ENCODE results near the gene COP1. TPM values are rescaled to one million over a fixed set of nuclear protein-coding genes. Genes with fewer than 3 reads are reported as not detected.

The COP1 gene
- total RNA-seq, 1 donor from 2014 or later = 46.3 TPM

DNA sequence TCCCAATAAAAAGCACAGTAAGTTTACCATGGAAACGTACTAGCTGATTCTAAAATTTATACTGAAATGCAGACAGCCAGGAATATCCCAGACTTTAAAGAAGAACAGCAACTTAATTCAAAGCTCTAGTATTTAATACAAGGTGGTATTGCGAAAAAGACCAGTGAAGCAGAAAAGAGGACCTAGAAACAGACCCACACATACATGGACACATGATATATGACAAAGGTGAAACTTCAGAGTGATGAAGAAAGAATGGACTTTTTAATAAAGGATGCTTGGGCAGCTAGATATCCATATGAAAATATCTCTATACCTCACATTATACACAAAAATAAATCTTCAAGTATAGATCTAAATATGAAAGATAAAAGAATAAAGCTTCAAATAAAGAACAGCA is 62.6 kb downstream of the COP1 start:
- intact Hi-C loops (cut with DNase I) = no loop called here
- ATAC-seq (no peak), DNase-seq (no peak)
- no peak overlapping the region for H3K27ac ChIP-seq
- TF ChIP-seq, protein P1, sequence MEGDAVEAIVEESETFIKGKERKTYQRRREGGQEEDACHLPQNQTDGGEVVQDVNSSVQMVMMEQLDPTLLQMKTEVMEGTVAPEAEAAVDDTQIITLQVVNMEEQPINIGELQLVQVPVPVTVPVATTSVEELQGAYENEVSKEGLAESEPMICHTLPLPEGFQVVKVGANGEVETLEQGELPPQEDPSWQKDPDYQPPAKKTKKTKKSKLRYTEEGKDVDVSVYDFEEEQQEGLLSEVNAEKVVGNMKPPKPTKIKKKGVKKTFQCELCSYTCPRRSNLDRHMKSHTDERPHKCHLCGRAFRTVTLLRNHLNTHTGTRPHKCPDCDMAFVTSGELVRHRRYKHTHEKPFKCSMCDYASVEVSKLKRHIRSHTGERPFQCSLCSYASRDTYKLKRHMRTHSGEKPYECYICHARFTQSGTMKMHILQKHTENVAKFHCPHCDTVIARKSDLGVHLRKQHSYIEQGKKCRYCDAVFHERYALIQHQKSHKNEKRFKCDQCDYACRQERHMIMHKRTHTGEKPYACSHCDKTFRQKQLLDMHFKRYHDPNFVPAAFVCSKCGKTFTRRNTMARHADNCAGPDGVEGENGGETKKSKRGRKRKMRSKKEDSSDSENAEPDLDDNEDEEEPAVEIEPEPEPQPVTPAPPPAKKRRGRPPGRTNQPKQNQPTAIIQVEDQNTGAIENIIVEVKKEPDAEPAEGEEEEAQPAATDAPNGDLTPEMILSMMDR (IDR thresholded peaks at IDR 0.05) = no peak
- no peaks in the 10 kb centered on the region for H3K27me3 ChIP-seq (ENCODE audit: low read depth)
- no peak overlapping the region for H3K4me3 ChIP-seq
- no peaks in the 10 kb centered on the region for H3K9me3 ChIP-seq
- H3K36me3 ChIP-seq = peaks cover 6% of the 10 kb centered on the region
- H3K4me1 ChIP-seq = no peaks in the 10 kb centered on the region

- Histone ChIP-seq H3K4me3 (no peak overlapping the region), H3K36me3 (peaks cover 6% of the 10 kb centered on the region), H3K9me3 (no peaks in the 10 kb centered on the region), H3K27me3 (ENCODE audit: low read depth) (no peaks in the 10 kb centered on the region), H3K27ac (no peak overlapping the region), H3K4me1 (no peaks in the 10 kb centered on the region)
- intact Hi-C loops (cut with DNase I) = no loop called here
- no peak for ATAC-seq
- DNase-seq = no peak
- TF ChIP-seq, protein P1 (IDR thresholded peaks at IDR 0.05) = no peak
Observed at GRCh38 chr1:176142973-176143372, 64.1 kb downstream of the COP1 start.

- DNase-seq = no peak
- Histone ChIP-seq H3K27ac (no peak overlapping the region), H3K36me3 (peaks cover 4% of the 10 kb centered on the region), H3K27me3 (ENCODE audit: low read depth) (no peaks in the 10 kb centered on the region), H3K4me1 (no peaks in the 10 kb centered on the region), H3K4me3 (no peak overlapping the region), H3K9me3 (no peaks in the 10 kb centered on the region)
- TF ChIP-seq, protein P1 (IDR thresholded peaks at IDR 0.05) = no peak
- intact Hi-C loops (cut with DNase I) = no loop called here
- ATAC-seq = no peak
Observed at GRCh38 chr1:176141449-176141848, 65.6 kb downstream of the COP1 start.

DNA sequence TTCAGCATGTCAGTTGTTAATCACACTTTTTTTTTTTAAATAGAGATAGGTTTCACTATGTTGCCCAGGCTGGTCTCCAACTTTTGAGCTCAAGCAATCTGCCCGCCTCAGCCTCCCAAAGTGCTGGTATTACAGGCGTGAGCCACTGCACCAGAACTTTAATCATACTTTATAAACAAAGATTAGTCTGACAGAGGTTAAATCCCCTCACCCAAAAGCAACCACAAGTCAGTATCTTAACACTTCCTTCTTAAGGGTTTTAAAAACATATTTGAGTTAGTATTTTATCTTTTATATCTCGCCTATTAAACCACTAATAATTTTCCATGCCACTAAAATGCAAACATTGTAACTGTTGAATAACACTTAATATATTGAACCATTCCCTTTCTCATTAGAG is 70.2 kb downstream of the COP1 start:
- Histone ChIP-seq H3K9me3 (no peaks in the 10 kb centered on the region), H3K36me3 (peaks cover 4% of the 10 kb centered on the region), H3K4me1 (no peaks in the 10 kb centered on the region), H3K27ac (no peak overlapping the region), H3K4me3 (no peak overlapping the region), H3K27me3 (ENCODE audit: low read depth) (no peaks in the 10 kb centered on the region)
- no peak for DNase-seq
- intact Hi-C loops (cut with DNase I) = no loop called here
- no peak for ATAC-seq
- TF ChIP-seq, protein P1 (IDR thresholded peaks at IDR 0.05) = no peak

DNA sequence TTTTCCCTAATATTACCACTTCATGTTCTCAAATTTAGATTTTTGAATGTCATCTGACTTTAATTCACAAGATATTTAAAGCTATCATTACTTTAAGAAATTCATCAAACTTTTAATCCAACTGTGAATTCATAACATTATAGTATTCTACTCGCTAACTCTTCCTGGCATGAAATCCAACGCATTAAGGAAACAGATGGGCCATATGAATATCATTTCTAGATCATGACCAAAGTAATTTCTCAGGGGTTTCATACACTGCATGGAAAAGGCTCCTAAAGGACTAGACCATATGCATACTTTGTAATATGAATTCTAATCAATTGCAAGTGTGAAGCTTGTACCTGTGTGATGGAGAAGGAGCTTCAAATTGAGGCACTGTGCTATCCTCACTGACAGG is 72.4 kb downstream of the COP1 start:
- Histone ChIP-seq H3K9me3 (no peaks in the 10 kb centered on the region), H3K4me1 (no peaks in the 10 kb centered on the region), H3K36me3 (peaks cover 4% of the 10 kb centered on the region), H3K4me3 (no peak overlapping the region), H3K27ac (no peak overlapping the region), H3K27me3 (ENCODE audit: low read depth) (no peaks in the 10 kb centered on the region)
- ATAC-seq (no peak), DNase-seq (no peak)
- intact Hi-C loops (cut with DNase I) = no loop called here
- TF ChIP-seq, protein P1 (IDR thresholded peaks at IDR 0.05) = no peak

DNA sequence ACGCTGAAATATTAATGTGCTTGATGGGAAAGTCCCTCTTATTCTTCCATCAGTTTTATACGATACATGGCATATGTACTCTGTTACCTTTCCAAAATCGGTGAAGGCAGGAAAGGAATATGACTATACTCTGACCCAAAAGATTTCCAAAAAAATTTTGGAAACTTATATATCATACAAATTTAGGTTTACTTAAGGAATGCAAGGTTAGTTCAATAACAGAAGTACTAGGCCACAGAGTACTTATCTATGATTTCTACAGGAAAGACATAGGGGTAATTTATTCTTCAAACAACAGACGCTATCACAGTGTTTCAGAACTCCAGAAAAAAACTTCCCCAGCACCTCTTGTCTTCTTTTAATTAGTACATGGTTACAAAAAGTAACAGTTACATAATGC is 84.8 kb downstream of the COP1 start:
- TF ChIP-seq, protein P1 (IDR thresholded peaks at IDR 0.05) = no peak
- ATAC-seq (no peak), DNase-seq (no peak)
- no peak overlapping the region for H3K27ac ChIP-seq
- H3K36me3 ChIP-seq = no peaks in the 10 kb centered on the region
- H3K4me1 ChIP-seq = no peaks in the 10 kb centered on the region
- no peaks in the 10 kb centered on the region for H3K27me3 ChIP-seq (ENCODE audit: low read depth)
- no peak overlapping the region for H3K4me3 ChIP-seq
- H3K9me3 ChIP-seq = peaks cover 9% of the 10 kb centered on the region
- intact Hi-C loops (cut with DNase I) = no loop called here

Measured in lower lobe of right lung (tissue), 2 donors.